H9 (cell line): ENCODE measurements around the gene SSB. TPM values are rescaled to one million over a fixed set of nuclear protein-coding genes. Genes with fewer than 3 reads are reported as not detected.

Experiments
- DNase-seq: peaks from one replicate; pipeline ENCODE4 v3.0.0-alpha.2; 2017
- H2AFZ ChIP-seq: one replicate; pipeline ENCODE4 v1.6.1; 2013; ENCODE audit warnings: mild to moderate bottlenecking, low read length, control low read depth, moderate library complexity
- H2AK5ac ChIP-seq: 2 replicates; pipeline ENCODE4 v1.6.1; 2013; ENCODE audit warnings: low read length, control low read depth, mixed read lengths; ENCODE audit not compliant: insufficient read length
- H2BK120ac ChIP-seq: one replicate; pipeline ENCODE4 v1.6.1; 2013; ENCODE audit warnings: low read depth, mild to moderate bottlenecking, low read length, control low read depth, inconsistent platforms; ENCODE audit not compliant: poor library complexity, severe bottlenecking
- H2BK12ac ChIP-seq: 2 replicates; pipeline ENCODE4 v1.6.1; 2013; ENCODE audit warnings: low read length, control low read depth, mixed read lengths, low read depth; ENCODE audit not compliant: insufficient read length
- H2BK15ac ChIP-seq: 2 replicates; pipeline ENCODE4 v1.6.1; 2013; ENCODE audit warnings: low read depth, low read length, control low read depth
- H2BK20ac ChIP-seq: one replicate; pipeline ENCODE4 v1.6.1; 2013; ENCODE audit warnings: low read depth, mild to moderate bottlenecking, low read length, control low read depth, inconsistent platforms; ENCODE audit not compliant: poor library complexity, severe bottlenecking
- H2BK5ac ChIP-seq: 2 replicates; pipeline ENCODE4 v1.6.1; 2013; ENCODE audit warnings: low read length, control low read depth, mixed read lengths; ENCODE audit not compliant: insufficient read length
- H3K14ac ChIP-seq: 2 replicates; pipeline ENCODE4 v1.6.1; 2013; ENCODE audit warnings: low read length, control low read depth; ENCODE audit not compliant: insufficient read depth
- H3K18ac ChIP-seq: 2 replicates; pipeline ENCODE4 v1.6.1; 2013; ENCODE audit warnings: low read depth, mild to moderate bottlenecking, mixed read lengths, low read length, control low read depth; ENCODE audit not compliant: insufficient read length
- H3K23ac ChIP-seq: 2 replicates; pipeline ENCODE4 v1.6.1; 2013; ENCODE audit warnings: low read length, control low read depth, mixed read lengths, low read depth; ENCODE audit not compliant: insufficient read length
- H3K23me2 ChIP-seq: 2 replicates; pipeline ENCODE4 v1.6.1; 2013; ENCODE audit warnings: low read depth, mild to moderate bottlenecking, mixed read lengths, low read length, control low read depth; ENCODE audit not compliant: insufficient read length, poor library complexity, severe bottlenecking
- H3K27ac ChIP-seq: 2 replicates; pipeline ENCODE4 v1.5.1; 2013; ENCODE audit warnings: low read length, control low read depth, mixed read lengths, low read depth; ENCODE audit not compliant: insufficient read length
- H3K27me3 ChIP-seq: 2 replicates; pipeline ENCODE4 v1.6.1; 2013; ENCODE audit warnings: low read length, control low read depth, inconsistent platforms; ENCODE audit not compliant: insufficient read depth
- H3K4ac ChIP-seq: 2 replicates; pipeline ENCODE4 v1.6.1; 2013; ENCODE audit warnings: low read depth, mild to moderate bottlenecking, control low read depth, inconsistent platforms, low read length, moderate library complexity
- H3K4me1 ChIP-seq: 2 replicates; pipeline ENCODE4 v1.6.1; 2013; ENCODE audit warnings: low read length, control low read depth, inconsistent platforms; ENCODE audit not compliant: insufficient read depth
- H3K4me2 ChIP-seq: 2 replicates; pipeline ENCODE4 v1.6.1; 2013; ENCODE audit warnings: low read length, control low read depth, mixed read lengths; ENCODE audit not compliant: insufficient read length, insufficient read depth
- H3K56ac ChIP-seq: 2 replicates; pipeline ENCODE4 v1.6.1; 2013; ENCODE audit warnings: low read depth, mild to moderate bottlenecking, mixed read lengths, low read length, control low read depth; ENCODE audit not compliant: insufficient read length
- H3K79me1 ChIP-seq: 2 replicates; pipeline ENCODE4 v1.6.1; 2013; ENCODE audit warnings: low read depth, mild to moderate bottlenecking, moderate library complexity, low read length, control low read depth, inconsistent platforms; ENCODE audit not compliant: insufficient read depth, poor library complexity, severe bottlenecking
- H3K79me2 ChIP-seq: 2 replicates; pipeline ENCODE4 v1.6.1; 2013; ENCODE audit warnings: low read length, control low read depth, inconsistent platforms; ENCODE audit not compliant: insufficient read depth
- H3K9ac ChIP-seq: 2 replicates; pipeline ENCODE4 v1.6.1; 2013; ENCODE audit warnings: low read length, control low read depth, mixed read lengths; ENCODE audit not compliant: insufficient read length; ENCODE audit errors: extremely low read depth
- H3K9me3 ChIP-seq: one replicate; pipeline ENCODE4 v1.6.1; 2013; ENCODE audit warnings: low read depth, low read length, inconsistent platforms; ENCODE audit not compliant: control insufficient read depth
- H3T11ph ChIP-seq: one replicate; pipeline ENCODE4 v1.6.1; 2013; ENCODE audit warnings: mild to moderate bottlenecking, low read length, control low read depth, inconsistent platforms
- H4K20me1 ChIP-seq: one replicate; pipeline ENCODE4 v1.6.1; 2013; ENCODE audit not compliant: control insufficient read depth, insufficient read length, insufficient read depth
- H4K5ac ChIP-seq: 2 replicates; pipeline ENCODE4 v1.6.1; 2013; ENCODE audit warnings: low read depth, mild to moderate bottlenecking, mixed read lengths, low read length, control low read depth; ENCODE audit not compliant: insufficient read length
- H4K8ac ChIP-seq: replicated peaks from 2 replicates; pipeline ENCODE4 v1.6.1; 2013; ENCODE audit warnings: low read length, control low read depth, mixed read lengths, low read depth; ENCODE audit not compliant: insufficient read length
- H4K91ac ChIP-seq: 2 replicates; pipeline ENCODE4 v1.6.1; 2013; ENCODE audit warnings: low read depth, mild to moderate bottlenecking, moderate library complexity, mixed read lengths, low read length, control low read depth; ENCODE audit not compliant: insufficient read length
- H3K27ac Mint-ChIP-seq, 3 experiments: 2 replicates in 2 of 3; 3 replicates in 1 of 3; pipeline ENCODE4 v1.8.0; 2020 to 2021; ENCODE audit warnings: mixed read lengths in 3 of 3, mild to moderate bottlenecking in 1 of 3, moderate library complexity in 1 of 3
- H3K27me3 Mint-ChIP-seq: 2 replicates; pipeline ENCODE4 v1.8.0; 2021; ENCODE audit warnings: low read depth, mild to moderate bottlenecking, moderate library complexity, mixed read lengths
- H3K36me3 Mint-ChIP-seq, 3 experiments: 2 replicates in 2 of 3; 3 replicates in 1 of 3; pipeline ENCODE4 v1.8.0; 2020 to 2021; ENCODE audit warnings: low read depth in 3 of 3, mixed read lengths in 3 of 3; ENCODE audit not compliant: insufficient read depth in 1 of 3
- H3K4me1 Mint-ChIP-seq, 2 experiments: 2 replicates each; pipeline ENCODE4 v1.8.0; 2020; ENCODE audit warnings: mixed read lengths in 2 of 2
- H3K4me3 Mint-ChIP-seq, 2 experiments: 2 replicates in 1 of 2; 3 replicates in 1 of 2; pipeline ENCODE4 v1.8.0; 2020 to 2021; ENCODE audit warnings: mild to moderate bottlenecking in 2 of 2, mixed read lengths in 2 of 2, moderate library complexity in 1 of 2
- H3K9me3 Mint-ChIP-seq, 2 experiments: 2 replicates in 1 of 2; 3 replicates in 1 of 2; pipeline ENCODE4 v1.8.0; 2020; ENCODE audit warnings: mild to moderate bottlenecking in 2 of 2, mixed read lengths in 2 of 2, moderate library complexity in 1 of 2
- WGBS: extraction: QIAGEN DNeasy Blood & Tissue Kit; methylation state at CpG from one replicate; pipeline ENCODE4 v1.1.7; 2013; ENCODE audit warnings: missing lambda C conversion rate, low lambda C conversion rate, mixed read lengths; ENCODE audit not compliant: insufficient read length; ENCODE audit errors: extremely low coverage; 5-methylcytosine and 5-hydroxymethylcytosine counted together
- long read RNA-seq: library from polyadenylated mRNA; unstranded; transcript quantifications from one replicate; pipeline ENCODE4 v2.0.0, GENCODE V29; 2020
- total RNA-seq: library from RNA; stranded (reverse); gene quantifications from 2 replicates; pipeline ENCODE4 v1.2.1, GENCODE V29; 2021
- TF ChIP-seq, protein P1 (sequence below): fragments of 200-600 bp; sonication (generic); conservative IDR thresholded peaks from 3 replicates; pipeline ENCODE4 v1.8.0; 2021; ENCODE audit warnings: antibody characterized with exemption, mild to moderate bottlenecking

Gene SSB
- 248 and 257 TPM in 2 replicates for total RNA-seq
- long read RNA-seq, transcript SSB-206 (4 exons, 619 nt): minor isoform, 8 of 287 reads
- long read RNA-seq, transcript SSB-201 (12 exons, 1,709 nt): major isoform, 90 of 287 reads
- long read RNA-seq, partial matches to known transcripts: 174 of 287 reads
- long read RNA-seq, other reads (novel, unspliced or antisense): 14 of 287 reads

DNA sequence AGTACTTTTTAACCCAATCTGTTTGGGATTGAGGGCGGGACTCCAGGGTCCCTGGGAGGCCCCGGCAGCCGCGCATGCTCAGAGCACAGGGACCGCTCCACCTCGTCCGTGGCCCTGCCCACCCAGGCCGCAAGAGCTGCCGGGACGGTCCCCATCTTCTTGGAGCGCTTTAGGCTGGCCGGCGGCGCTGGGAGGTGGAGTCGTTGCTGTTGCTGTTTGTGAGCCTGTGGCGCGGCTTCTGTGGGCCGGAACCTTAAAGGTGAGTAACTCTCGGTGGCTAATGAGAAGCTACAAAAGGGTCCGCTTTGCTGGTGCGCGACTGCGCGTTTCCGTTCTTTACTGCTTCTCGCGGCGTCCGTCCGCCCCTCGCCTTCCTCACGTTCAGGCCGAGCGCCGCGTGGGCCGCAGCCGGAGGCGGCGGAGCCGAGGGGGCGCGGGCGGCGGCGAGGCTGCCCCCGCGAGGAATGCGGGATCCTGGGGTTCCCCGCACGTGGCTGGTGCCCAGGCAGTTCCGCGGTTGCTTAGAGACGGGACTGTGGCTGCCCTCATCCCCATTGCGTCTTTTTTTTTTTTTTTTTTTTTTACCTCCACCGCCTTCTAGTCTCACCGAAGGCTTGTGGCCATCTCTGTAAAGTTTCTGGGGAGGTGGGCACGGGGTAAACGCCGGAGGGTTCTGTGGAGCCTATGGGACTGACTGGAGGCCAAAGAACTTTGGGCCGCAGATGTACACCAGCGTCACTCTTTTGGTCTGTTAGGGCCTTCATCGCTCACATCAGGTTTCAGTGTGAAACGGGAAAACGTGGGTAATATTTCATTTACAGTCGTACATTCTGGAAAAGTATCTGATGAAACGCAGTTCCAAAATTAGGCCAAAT is at the start of gene SSB:
SSB (plus strand) TSS at position 154 of the 875 bp plus-strand sequence. CDS start 2,090 bp downstream, outside the sequence.
- Histone ChIP-seq H4K91ac (no peak within 1 kb of the TSS), H2AK5ac (no peak within 1 kb of the TSS), H3K4me2 (peak within 1 kb of the TSS; percentile 81), H3K27ac (no peak within 1 kb of the TSS), H3K18ac (peak within 1 kb of the TSS; percentile 72), H3K9me3 (no peaks in the 10 kb centered on the region), H2BK20ac (no peak within 1 kb of the TSS), H3K9ac (peak within 1 kb of the TSS; percentile 85), H2BK15ac (no peak within 1 kb of the TSS), H2AFZ (no peak within 1 kb of the TSS), H2BK5ac (no peak within 1 kb of the TSS), H3K23ac (no peak within 1 kb of the TSS), H3K14ac (peak within 1 kb of the TSS; percentile 74), H3T11ph (no peak within 1 kb of the TSS), H3K27me3 (no peaks in the 10 kb centered on the region), H2BK12ac (no peak within 1 kb of the TSS), H4K5ac (no peak within 1 kb of the TSS), H3K56ac (no peak within 1 kb of the TSS), H4K8ac (no peak within 1 kb of the TSS), H3K23me2 (peaks cover 3% of the 10 kb centered on the region), H3K4me1 (peaks cover 3% of the 10 kb centered on the region; the same call in 1 of the 2 replicates), H3K4ac (no peak within 1 kb of the TSS), H2BK120ac (no peak within 1 kb of the TSS), H4K20me1 (no peaks in the 10 kb centered on the region), H3K79me1 (peaks cover 11% of the 10 kb centered on the region), H3K79me2 (peaks cover 11% of the 10 kb centered on the region; the same call in 1 of the 2 replicates)
- peak within 1 kb of the TSS; percentile 91 to 92 for H3K4me3 Mint-ChIP-seq
- peak; percentile 93 for DNase-seq
- no CpG with 5 or more reads among the region's 67 CpGs for WGBS
- no peaks in the 10 kb centered on the region for H3K27me3 Mint-ChIP-seq
- H3K27ac Mint-ChIP-seq: peak within 1 kb of the TSS; percentile 80 to 91 (median 85)
- TF ChIP-seq, protein P1, sequence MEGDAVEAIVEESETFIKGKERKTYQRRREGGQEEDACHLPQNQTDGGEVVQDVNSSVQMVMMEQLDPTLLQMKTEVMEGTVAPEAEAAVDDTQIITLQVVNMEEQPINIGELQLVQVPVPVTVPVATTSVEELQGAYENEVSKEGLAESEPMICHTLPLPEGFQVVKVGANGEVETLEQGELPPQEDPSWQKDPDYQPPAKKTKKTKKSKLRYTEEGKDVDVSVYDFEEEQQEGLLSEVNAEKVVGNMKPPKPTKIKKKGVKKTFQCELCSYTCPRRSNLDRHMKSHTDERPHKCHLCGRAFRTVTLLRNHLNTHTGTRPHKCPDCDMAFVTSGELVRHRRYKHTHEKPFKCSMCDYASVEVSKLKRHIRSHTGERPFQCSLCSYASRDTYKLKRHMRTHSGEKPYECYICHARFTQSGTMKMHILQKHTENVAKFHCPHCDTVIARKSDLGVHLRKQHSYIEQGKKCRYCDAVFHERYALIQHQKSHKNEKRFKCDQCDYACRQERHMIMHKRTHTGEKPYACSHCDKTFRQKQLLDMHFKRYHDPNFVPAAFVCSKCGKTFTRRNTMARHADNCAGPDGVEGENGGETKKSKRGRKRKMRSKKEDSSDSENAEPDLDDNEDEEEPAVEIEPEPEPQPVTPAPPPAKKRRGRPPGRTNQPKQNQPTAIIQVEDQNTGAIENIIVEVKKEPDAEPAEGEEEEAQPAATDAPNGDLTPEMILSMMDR: no peak
- peaks cover 24 to 39% of the 10 kb centered on the region in 2 experiments for H3K4me1 Mint-ChIP-seq
- peaks cover 14 to 27% (median 26%) of the 10 kb centered on the region in 3 experiments; a peak in 6 of 7 replicates for H3K36me3 Mint-ChIP-seq
- H3K9me3 Mint-ChIP-seq: no peaks in the 10 kb centered on the region; a peak in 1 of 5 replicates
